Measurements from ENCODE around the gene CFC1B.
"Not testable (repeated sequence)": the region's sequence is repeated elsewhere in the genome, so short reads cannot be mapped to it uniquely, and the experiment has no call there.

The CFC1B gene

GRCh38 chr2:130571929-130572328 lies 50.9 kb downstream of the CFC1B start:
- DNase-seq: not testable (repeated sequence)

GRCh38 chr2:130574230-130574629 lies 53.2 kb downstream of the CFC1B start:
- not testable (repeated sequence) for DNase-seq

- DNase-seq: not testable (repeated sequence)
Measured at GRCh38 chr2:130576209-130576784, 55.3 kb downstream of the CFC1B start.

GRCh38 chr2:130577559-130577958 lies 56.5 kb downstream of the CFC1B start:
- not testable (repeated sequence) for DNase-seq
